DOHH2 (cell line): ENCODE data around the gene DNAI2.

Source experiments
- H3F3A ChIP-seq: fragments of 200-600 bp; sonication (generic), shearing (Covaris generic); 2 replicates; pipeline ENCODE4 v1.6.0; 2016; ENCODE audit warnings: antibody characterized with exemption, mild to moderate bottlenecking; ENCODE audit not compliant: control insufficient read depth, insufficient read depth
- H3K27ac ChIP-seq: fragments of 200-600 bp; sonication (generic); 2 replicates; pipeline ENCODE4 v1.5.1; 2014; ENCODE audit warnings: low read depth, mild to moderate bottlenecking, low read length, moderate library complexity
- H3K27me3 ChIP-seq: fragments of 200-600 bp; sonication (generic); 2 replicates; pipeline ENCODE4 v1.6.1; 2014; ENCODE audit warnings: mild to moderate bottlenecking, low read length, mixed read lengths; ENCODE audit not compliant: control insufficient read depth
- H3K36me3 ChIP-seq: fragments of 200-600 bp; sonication (generic); 2 replicates; pipeline ENCODE4 v1.6.1; 2014; ENCODE audit warnings: mild to moderate bottlenecking, low read length, moderate library complexity, mixed read lengths; ENCODE audit not compliant: control insufficient read depth
- H3K4me1 ChIP-seq: fragments of 200-600 bp; sonication (generic); 2 replicates; pipeline ENCODE4 v1.6.1; 2014; ENCODE audit warnings: mild to moderate bottlenecking, low read length, mixed read lengths; ENCODE audit not compliant: control insufficient read depth
- H3K4me2 ChIP-seq: fragments of 200-600 bp; sonication (generic); 2 replicates; pipeline ENCODE4 v1.6.0; 2014; ENCODE audit warnings: mild to moderate bottlenecking, low read length, moderate library complexity
- H3K4me3 ChIP-seq: fragments of 200-600 bp; sonication (generic); 2 replicates; pipeline ENCODE4 v1.5.1; 2014; ENCODE audit warnings: mild to moderate bottlenecking, low read length, mixed read lengths
- H3K79me2 ChIP-seq: fragments of 200-600 bp; sonication (generic); 2 replicates; pipeline ENCODE4 v1.6.1; 2014; ENCODE audit warnings: mild to moderate bottlenecking, low read length, mixed read lengths; ENCODE audit not compliant: control insufficient read depth
- H3K9me2 ChIP-seq: fragments of 200-600 bp; sonication (generic); replicated peaks from 2 replicates; pipeline ENCODE4 v1.6.1; 2014; ENCODE audit warnings: mild to moderate bottlenecking, low read length, mixed read lengths; ENCODE audit not compliant: control insufficient read depth
- H3K9me3 ChIP-seq: fragments of 200-600 bp; sonication (generic); 2 replicates; pipeline ENCODE4 v1.6.1; 2014; ENCODE audit warnings: antibody characterized with exemption, low read length, mixed read lengths; ENCODE audit not compliant: control insufficient read depth, insufficient read depth
- H4K20me1 ChIP-seq: fragments of 200-600 bp; sonication (generic); 2 replicates; pipeline ENCODE4 v1.6.0; 2014; ENCODE audit warnings: low read depth, mild to moderate bottlenecking, antibody characterized with exemption, low read length, moderate library complexity; ENCODE audit not compliant: control insufficient read depth, insufficient read depth
- EZH2phosphoT487 ChIP-seq: fragments of 200-600 bp; sonication (generic); IDR thresholded peaks from 2 replicates; pipeline ENCODE4 v1.6.1; 2017; ENCODE audit warnings: borderline replicate concordance, mild to moderate bottlenecking, antibody characterized with exemption, low read length, moderate library complexity, mixed read lengths
- TF ChIP-seq, protein P1 (sequence below): fragments of 200-600 bp; sonication (generic); IDR thresholded peaks from one replicate; pipeline ENCODE4 v1.5.1; 2014; ENCODE audit warnings: antibody characterized with exemption, mild to moderate bottlenecking, low read depth, low read length; ENCODE audit not compliant: poor library complexity, severe bottlenecking

DNAI2 gene

DNA sequence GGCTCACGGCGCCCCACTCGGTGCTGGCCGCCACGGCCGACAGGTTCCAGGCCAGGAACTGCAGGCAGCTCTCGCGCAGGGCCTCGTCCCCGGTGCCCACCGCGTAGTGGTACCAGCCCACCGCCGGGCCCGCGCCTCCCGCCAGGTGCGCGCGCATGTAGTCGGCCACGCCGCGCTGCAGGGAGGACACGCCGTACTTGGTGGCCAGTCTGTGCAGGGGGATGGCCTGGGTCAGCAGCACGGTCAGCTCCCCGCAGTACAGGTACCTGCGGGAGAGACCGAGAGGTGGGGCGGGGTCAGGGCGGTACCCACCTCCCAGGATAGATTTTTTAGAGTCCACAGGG, 83.4 kb downstream of the DNAI2 start:
- Histone ChIP-seq H3K36me3 (no peaks in the 10 kb centered on the region), H3K4me2 (no peak overlapping the region), H3K27me3 (no peaks in the 10 kb centered on the region), H3K4me1 (no peaks in the 10 kb centered on the region), H3K79me2 (no peaks in the 10 kb centered on the region), H3K27ac (no peak overlapping the region), H3K4me3 (no peak overlapping the region), H3K9me3 (no peaks in the 10 kb centered on the region), H3K9me2 (no peaks in the 10 kb centered on the region), H4K20me1 (no peaks in the 10 kb centered on the region), H3F3A (no peaks in the 10 kb centered on the region)
- TF ChIP-seq EZH2phosphoT487: no peak
- TF ChIP-seq, protein P1, sequence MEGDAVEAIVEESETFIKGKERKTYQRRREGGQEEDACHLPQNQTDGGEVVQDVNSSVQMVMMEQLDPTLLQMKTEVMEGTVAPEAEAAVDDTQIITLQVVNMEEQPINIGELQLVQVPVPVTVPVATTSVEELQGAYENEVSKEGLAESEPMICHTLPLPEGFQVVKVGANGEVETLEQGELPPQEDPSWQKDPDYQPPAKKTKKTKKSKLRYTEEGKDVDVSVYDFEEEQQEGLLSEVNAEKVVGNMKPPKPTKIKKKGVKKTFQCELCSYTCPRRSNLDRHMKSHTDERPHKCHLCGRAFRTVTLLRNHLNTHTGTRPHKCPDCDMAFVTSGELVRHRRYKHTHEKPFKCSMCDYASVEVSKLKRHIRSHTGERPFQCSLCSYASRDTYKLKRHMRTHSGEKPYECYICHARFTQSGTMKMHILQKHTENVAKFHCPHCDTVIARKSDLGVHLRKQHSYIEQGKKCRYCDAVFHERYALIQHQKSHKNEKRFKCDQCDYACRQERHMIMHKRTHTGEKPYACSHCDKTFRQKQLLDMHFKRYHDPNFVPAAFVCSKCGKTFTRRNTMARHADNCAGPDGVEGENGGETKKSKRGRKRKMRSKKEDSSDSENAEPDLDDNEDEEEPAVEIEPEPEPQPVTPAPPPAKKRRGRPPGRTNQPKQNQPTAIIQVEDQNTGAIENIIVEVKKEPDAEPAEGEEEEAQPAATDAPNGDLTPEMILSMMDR: no peak

DNA sequence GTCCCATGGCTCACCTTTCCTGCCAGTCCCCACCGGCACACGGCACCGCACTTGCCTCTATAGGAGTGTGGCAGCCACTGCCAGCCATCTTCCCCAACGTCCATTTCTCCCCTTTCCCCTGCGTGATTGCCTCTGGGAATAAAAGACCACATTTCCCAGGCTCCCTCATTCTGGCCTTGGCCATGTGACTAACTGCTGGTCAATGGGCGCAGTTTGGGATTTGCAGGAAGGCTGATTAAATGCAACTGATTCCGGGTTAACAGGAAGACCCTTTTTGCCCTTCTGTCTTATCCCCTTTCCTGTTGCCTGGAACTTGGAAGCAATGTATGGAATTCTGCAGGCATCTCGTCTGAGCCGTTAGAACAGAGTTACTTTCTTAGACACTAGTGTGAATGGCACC, 84.7 kb downstream of the DNAI2 start:
- no peak overlapping the region for H3K27ac ChIP-seq
- TF ChIP-seq EZH2phosphoT487: no peak
- TF ChIP-seq, protein P1: no peak
- no peaks in the 10 kb centered on the region for H3K9me2 ChIP-seq
- no peaks in the 10 kb centered on the region for H3K9me3 ChIP-seq
- no peaks in the 10 kb centered on the region for H3K27me3 ChIP-seq
- no peaks in the 10 kb centered on the region for H3F3A ChIP-seq
- no peaks in the 10 kb centered on the region for H3K36me3 ChIP-seq
- H4K20me1 ChIP-seq: no peaks in the 10 kb centered on the region
- H3K79me2 ChIP-seq: no peaks in the 10 kb centered on the region
- H3K4me3 ChIP-seq: no peak overlapping the region
- H3K4me2 ChIP-seq: no peak overlapping the region
- no peaks in the 10 kb centered on the region for H3K4me1 ChIP-seq

DNA sequence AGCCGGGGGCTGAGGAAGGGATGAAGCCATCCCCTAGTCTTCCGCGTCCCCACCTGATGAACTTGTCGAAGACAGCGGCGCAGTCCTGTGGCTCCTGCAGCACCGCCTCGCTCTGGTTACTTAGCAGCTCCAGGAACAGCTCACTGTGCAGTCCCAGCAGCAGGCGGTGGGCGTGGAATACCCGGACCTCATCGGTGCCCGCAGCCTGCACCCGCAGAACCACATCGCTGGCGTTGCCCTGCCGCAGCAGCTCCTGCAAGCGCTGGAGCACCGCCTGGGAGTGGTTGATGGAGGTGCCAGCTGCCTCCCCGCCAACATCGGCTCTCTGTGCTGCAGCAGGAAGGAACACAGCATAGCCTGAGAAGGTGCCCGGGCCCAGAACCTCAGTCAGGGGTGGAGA, 85.9 kb downstream of the DNAI2 start:
- no peaks in the 10 kb centered on the region for H3K36me3 ChIP-seq
- H3K27me3 ChIP-seq: no peaks in the 10 kb centered on the region
- no peaks in the 10 kb centered on the region for H3K9me3 ChIP-seq
- TF ChIP-seq, protein P1: no peak
- TF ChIP-seq EZH2phosphoT487: no peak
- H3K4me2 ChIP-seq: no peak overlapping the region
- H3K79me2 ChIP-seq: no peaks in the 10 kb centered on the region
- H3F3A ChIP-seq: no peaks in the 10 kb centered on the region
- H3K4me1 ChIP-seq: no peaks in the 10 kb centered on the region
- H3K9me2 ChIP-seq: no peaks in the 10 kb centered on the region
- H3K4me3 ChIP-seq: no peak overlapping the region
- no peak overlapping the region for H3K27ac ChIP-seq
- no peaks in the 10 kb centered on the region for H4K20me1 ChIP-seq

DNA sequence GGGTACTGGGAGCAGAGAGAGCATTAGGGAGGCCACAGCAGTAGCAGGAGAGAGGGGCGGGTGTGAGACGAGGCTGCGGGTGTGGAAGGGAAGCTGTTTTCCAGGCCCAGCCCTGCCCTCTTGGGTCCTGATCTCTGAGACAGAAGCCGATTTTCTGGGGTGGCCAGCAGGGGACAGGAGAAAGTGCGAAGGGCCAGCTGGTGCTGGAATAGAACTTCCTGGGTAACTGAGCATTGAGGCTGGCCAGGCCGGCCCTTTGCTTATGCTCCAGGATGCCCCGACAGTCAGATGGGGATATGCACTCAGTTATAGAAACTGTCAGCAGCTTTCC, 86.8 kb downstream of the DNAI2 start:
- Histone ChIP-seq H3F3A (no peaks in the 10 kb centered on the region), H3K9me2 (no peaks in the 10 kb centered on the region), H3K4me1 (no peaks in the 10 kb centered on the region), H3K27me3 (no peaks in the 10 kb centered on the region), H3K36me3 (no peaks in the 10 kb centered on the region), H3K4me3 (no peak overlapping the region), H3K79me2 (no peaks in the 10 kb centered on the region), H4K20me1 (no peaks in the 10 kb centered on the region), H3K4me2 (no peak overlapping the region), H3K9me3 (no peaks in the 10 kb centered on the region), H3K27ac (no peak overlapping the region)
- TF ChIP-seq, protein P1: no peak
- TF ChIP-seq EZH2phosphoT487: no peak
